OCI-LY3 (cell line): ENCODE measurements around the gene RAP1GAP2.

Experiments used
- H2AFZ ChIP-seq: fragments of 200-600, 300-600 bp; shearing (Covaris generic); 2 replicates; pipeline ENCODE4 v1.6.0; 2014; ENCODE audit warnings: antibody characterized with exemption, low read depth, low read length
- H3K27ac ChIP-seq: fragments of 200-600, 300-600 bp; sonication (generic); 2 replicates; pipeline ENCODE4 v1.5.1; 2014; ENCODE audit warnings: mild to moderate bottlenecking, low read length, moderate library complexity, mixed read lengths
- H3K27me3 ChIP-seq: fragments of 200-600, 300-600 bp; sonication (generic); 2 replicates; pipeline ENCODE4 v1.6.1; 2014; ENCODE audit warnings: low read depth, low read length, mixed read lengths
- H3K36me3 ChIP-seq: fragments of 200-600, 300-600 bp; sonication (generic); replicated peaks from 2 replicates; pipeline ENCODE3; 2014; ENCODE audit warnings: low read depth, low read length, mixed read lengths
- H3K4me1 ChIP-seq: fragments of 300-600, 200-600 bp; sonication (generic); 2 replicates; pipeline ENCODE4 v1.6.1; 2014; ENCODE audit warnings: low read length, mixed read lengths
- H3K4me2 ChIP-seq: fragments of 200-600, 300-600 bp; sonication (generic); 2 replicates; pipeline ENCODE4 v1.6.1; 2014; ENCODE audit warnings: low read length, mixed read lengths
- H3K4me3 ChIP-seq: fragments of 300-600, 200-600 bp; sonication (generic); 2 replicates; pipeline ENCODE4 v1.5.1; 2014; ENCODE audit warnings: antibody characterized with exemption, mild to moderate bottlenecking, low read length, moderate library complexity
- H3K79me2 ChIP-seq: fragments of 300-600, 200-600 bp; shearing (Covaris generic); 2 replicates; pipeline ENCODE4 v1.6.1; 2014; ENCODE audit warnings: mild to moderate bottlenecking, low read length, mixed read lengths
- H3K9ac ChIP-seq: fragments of 300-600, 200-600 bp; shearing (Covaris generic); 2 replicates; pipeline ENCODE4 v1.6.0; 2014; ENCODE audit warnings: mild to moderate bottlenecking, low read length, moderate library complexity
- H3K9me3 ChIP-seq: fragments of 200-600, 300-600 bp; shearing (Covaris generic); 2 replicates; pipeline ENCODE4 v1.6.1; 2014; ENCODE audit warnings: low read length, mixed read lengths; ENCODE audit not compliant: insufficient read depth
- H4K20me1 ChIP-seq: fragments of 200-600, 300-600 bp; sonication (generic); 2 replicates; pipeline ENCODE4 v1.6.1; 2016; ENCODE audit warnings: low read length, mixed read lengths; ENCODE audit not compliant: insufficient read depth
- CTCF ChIP-seq: fragments of 200-600, 300-600 bp; sonication (generic); IDR thresholded peaks from 2 replicates; pipeline ENCODE4 v1.5.1; 2014; ENCODE audit warnings: antibody characterized with exemption, low read length, low read depth
- EZH2phosphoT487 ChIP-seq: fragments of 200-600 bp; shearing (Covaris generic); IDR thresholded peaks from 2 replicates; pipeline ENCODE4 v1.6.1; 2018; ENCODE audit warnings: antibody characterized with exemption, mixed run types, low read depth

Gene RAP1GAP2

GRCh38 chr17:2856727-2857126, 60.5 kb downstream of the RAP1GAP2 start:
- Histone ChIP-seq H3K79me2 (no peaks in the 10 kb centered on the region), H4K20me1 (no peaks in the 10 kb centered on the region), H3K4me3 (no peak overlapping the region), H2AFZ (no peak overlapping the region), H3K4me2 (peak overlapping the region; percentile 22; the same call in 1 of the 2 replicates), H3K27ac (no peak overlapping the region; the same call in 1 of the 2 replicates), H3K9me3 (no peaks in the 10 kb centered on the region), H3K27me3 (peaks cover 3% of the 10 kb centered on the region; the same call in 1 of the 2 replicates), H3K36me3 (no peaks in the 10 kb centered on the region), H3K9ac (0 out of 2 replicates have a peak overlapping the region, but pooled peaks have one; percentile 6), H3K4me1 (peaks cover 49% of the 10 kb centered on the region)
- TF ChIP-seq CTCF (no peak), EZH2phosphoT487 (no peak)

- no peak overlapping the region for H3K4me2 ChIP-seq
- H3K79me2 ChIP-seq: no peaks in the 10 kb centered on the region
- no peaks in the 10 kb centered on the region for H3K9me3 ChIP-seq
- TF ChIP-seq CTCF (no peak), EZH2phosphoT487 (no peak)
- H3K4me3 ChIP-seq: no peak overlapping the region
- H3K36me3 ChIP-seq: no peaks in the 10 kb centered on the region
- H3K9ac ChIP-seq: no peak overlapping the region
- H2AFZ ChIP-seq: no peak overlapping the region
- H3K27ac ChIP-seq: no peak overlapping the region
- H4K20me1 ChIP-seq: no peaks in the 10 kb centered on the region
- H3K27me3 ChIP-seq: 0 out of 2 replicates have a peak, but pooled peaks cover 3% of the 10 kb centered on the region
- peaks cover 53% of the 10 kb centered on the region for H3K4me1 ChIP-seq
Measured at GRCh38 chr17:2860045-2860444, 63.8 kb downstream of the RAP1GAP2 start.

DNA sequence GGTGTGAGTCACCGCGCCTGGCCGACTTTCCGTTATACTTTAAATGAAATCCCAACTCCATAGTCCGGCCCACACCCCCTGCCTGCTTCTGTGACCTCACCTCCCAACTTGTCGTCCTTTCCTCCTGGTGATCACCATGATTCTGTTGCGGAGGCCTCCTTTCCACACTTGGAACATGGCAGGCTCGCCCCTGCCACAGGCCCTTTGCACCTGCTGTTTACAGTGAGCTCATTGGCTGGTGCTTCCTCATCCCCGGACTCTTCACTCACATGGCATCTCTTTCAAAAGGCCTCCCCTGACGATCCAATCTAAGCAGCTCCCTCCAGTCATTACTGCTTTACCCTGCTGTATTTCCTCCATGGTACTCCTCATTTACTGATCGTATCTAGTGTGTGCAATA, 64.6 kb downstream of the RAP1GAP2 start:
- Histone ChIP-seq H3K4me2 (no peak overlapping the region), H3K9me3 (no peaks in the 10 kb centered on the region), H3K9ac (no peak overlapping the region), H3K27me3 (0 out of 2 replicates have a peak, but pooled peaks cover 3% of the 10 kb centered on the region), H3K4me1 (peaks cover 53% of the 10 kb centered on the region), H3K27ac (no peak overlapping the region), H4K20me1 (no peaks in the 10 kb centered on the region), H3K79me2 (no peaks in the 10 kb centered on the region), H2AFZ (no peak overlapping the region), H3K36me3 (no peaks in the 10 kb centered on the region), H3K4me3 (no peak overlapping the region)
- no peak for TF ChIP-seq EZH2phosphoT487
- TF ChIP-seq CTCF: no peak

DNA sequence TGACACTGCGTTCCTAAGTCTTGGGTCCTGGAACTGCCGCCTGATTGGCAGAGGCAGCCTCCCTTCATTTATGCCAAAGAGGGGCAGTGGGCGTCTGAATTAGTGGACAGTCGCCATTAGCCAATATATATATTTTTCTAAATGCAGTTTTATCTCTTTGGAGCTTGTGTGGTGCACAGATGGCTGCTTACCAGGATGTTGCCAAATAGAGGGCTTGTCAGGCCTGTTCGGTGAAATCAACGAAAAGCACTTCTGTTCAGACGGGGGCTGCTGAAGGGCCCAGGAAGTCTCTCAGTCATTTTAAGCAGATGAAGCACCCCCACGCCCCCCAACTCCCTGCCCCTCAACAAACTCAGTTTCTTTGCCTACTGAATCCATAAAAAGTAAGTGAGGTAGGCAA, 66.0 kb downstream of the RAP1GAP2 start:
- peaks cover 44% of the 10 kb centered on the region for H3K4me1 ChIP-seq
- H2AFZ ChIP-seq: no peak overlapping the region
- no peak overlapping the region for H3K4me3 ChIP-seq
- H3K27ac ChIP-seq: no peak overlapping the region
- H4K20me1 ChIP-seq: no peaks in the 10 kb centered on the region
- H3K79me2 ChIP-seq: no peaks in the 10 kb centered on the region
- H3K9ac ChIP-seq: no peak overlapping the region
- H3K4me2 ChIP-seq: no peak overlapping the region
- 0 out of 2 replicates have a peak, but pooled peaks cover 3% of the 10 kb centered on the region for H3K27me3 ChIP-seq
- no peaks in the 10 kb centered on the region for H3K36me3 ChIP-seq
- TF ChIP-seq EZH2phosphoT487: no peak
- no peak for TF ChIP-seq CTCF
- H3K9me3 ChIP-seq: no peaks in the 10 kb centered on the region
